SU-DHL-6 (cell line): Measurements from ENCODE around the gene GRIK4.

ENCODE experiments used
- H2AFZ ChIP-seq: fragments of 200-600 bp; sonication (generic); 2 replicates; pipeline ENCODE4 v1.6.1; 2014; ENCODE audit warnings: low read depth, mild to moderate bottlenecking, moderate library complexity, mixed read lengths, antibody characterized with exemption, low read length; ENCODE audit not compliant: severe bottlenecking
- H3F3A ChIP-seq: fragments of 200-600 bp; shearing (Covaris generic); 2 replicates; pipeline ENCODE4 v1.6.0; 2016; ENCODE audit warnings: antibody characterized with exemption, mild to moderate bottlenecking; ENCODE audit not compliant: insufficient read depth
- H3K27ac ChIP-seq: fragments of 200-600 bp; sonication (generic); 2 replicates; pipeline ENCODE4 v1.5.1; 2016; ENCODE audit warnings: low read depth, mild to moderate bottlenecking, low read length, moderate library complexity, mixed read lengths
- H3K27me3 ChIP-seq: fragments of 200-600 bp; sonication (generic), shearing (Covaris generic); 2 replicates; pipeline ENCODE4 v1.6.0; 2014; ENCODE audit warnings: mild to moderate bottlenecking, low read length
- H3K36me3 ChIP-seq: fragments of 200-600 bp; sonication (generic); 2 replicates; pipeline ENCODE4 v1.6.1; 2014; ENCODE audit warnings: mild to moderate bottlenecking, low read length, mixed read lengths
- H3K4me2 ChIP-seq: fragments of 300-600, 200-600 bp; shearing (Covaris generic), sonication (generic); 2 replicates; pipeline ENCODE4 v1.6.0; 2014; ENCODE audit warnings: low read length, low read depth, mild to moderate bottlenecking; ENCODE audit not compliant: poor library complexity, severe bottlenecking
- H3K4me3 ChIP-seq: fragments of 200-600 bp; sonication (generic); 2 replicates; pipeline ENCODE4 v1.5.1; 2014; ENCODE audit warnings: antibody characterized with exemption, low read length, mild to moderate bottlenecking, mixed read lengths; ENCODE audit not compliant: insufficient read depth, poor library complexity, severe bottlenecking
- H3K79me2 ChIP-seq: fragments of 200-600 bp; sonication (generic); 2 replicates; pipeline ENCODE4 v1.6.1; 2014; ENCODE audit warnings: mild to moderate bottlenecking, low read length, moderate library complexity; ENCODE audit not compliant: insufficient read depth
- H3K9ac ChIP-seq: fragments of 200-600 bp; sonication (generic); 2 replicates; pipeline ENCODE4 v1.7.0; 2014; ENCODE audit warnings: mild to moderate bottlenecking, low read length
- H3K9me2 ChIP-seq: fragments of 200-600 bp; sonication (generic); replicated peaks from 2 replicates; pipeline ENCODE4 v1.6.1; 2014; ENCODE audit warnings: low read length; ENCODE audit not compliant: insufficient read depth
- H3K9me3 ChIP-seq: fragments of 200-600 bp; sonication (generic); 2 replicates; pipeline ENCODE4 v1.6.1; 2014; ENCODE audit warnings: low read length, mixed read lengths; ENCODE audit not compliant: insufficient read depth
- H4K20me1 ChIP-seq: fragments of 200-600 bp; sonication (generic); 2 replicates; pipeline ENCODE4 v1.6.1; 2014; ENCODE audit warnings: low read depth, mild to moderate bottlenecking, antibody characterized with exemption, low read length, moderate library complexity, mixed read lengths
- EZH2phosphoT487 ChIP-seq: fragments of 200-600 bp; sonication (generic), shearing (Covaris generic); conservative IDR thresholded peaks from 2 replicates; pipeline ENCODE4 v1.6.1; 2018; ENCODE audit warnings: mild to moderate bottlenecking, antibody characterized with exemption, low read length, moderate library complexity, mixed read lengths
- TF ChIP-seq, protein P1 (sequence below): fragments of 200-600 bp; sonication (generic); IDR thresholded peaks from one replicate; pipeline ENCODE4 v1.5.1; 2017; ENCODE audit warnings: antibody characterized with exemption, mild to moderate bottlenecking, low read length, moderate library complexity; ENCODE audit not compliant: insufficient read depth, poor library complexity, severe bottlenecking

GRIK4 gene

DNA sequence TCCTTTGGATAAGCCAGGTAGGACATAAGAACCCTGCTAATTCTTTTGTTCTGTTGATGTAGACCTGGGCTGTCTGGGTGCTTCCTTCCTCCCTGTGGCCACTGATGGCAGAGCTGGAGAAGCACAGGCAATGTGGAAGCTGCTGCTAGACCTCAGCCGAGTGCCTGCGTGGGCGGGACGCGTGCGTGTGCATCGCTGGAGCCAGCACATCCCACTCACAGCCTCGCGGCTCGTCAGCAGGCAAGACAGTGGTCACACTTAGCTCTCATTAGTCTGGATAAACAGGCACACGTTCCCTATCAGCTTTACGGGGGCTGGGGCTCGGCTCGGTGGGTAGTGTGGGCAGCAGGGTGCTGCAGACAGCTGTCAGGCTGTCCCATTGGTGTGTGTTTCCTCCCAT, 155.7 kb downstream of the GRIK4 start:
- H3K36me3 ChIP-seq = no peaks in the 10 kb centered on the region
- H3K9me3 ChIP-seq = no peaks in the 10 kb centered on the region
- no peaks in the 10 kb centered on the region for H3K79me2 ChIP-seq
- no peaks in the 10 kb centered on the region for H4K20me1 ChIP-seq
- no peak overlapping the region for H3K9ac ChIP-seq
- H3K4me2 ChIP-seq = no peak overlapping the region
- H2AFZ ChIP-seq = no peak overlapping the region
- no peaks in the 10 kb centered on the region for H3F3A ChIP-seq
- no peak overlapping the region for H3K4me3 ChIP-seq
- H3K27me3 ChIP-seq = no peaks in the 10 kb centered on the region
- no peak for TF ChIP-seq EZH2phosphoT487
- TF ChIP-seq, protein P1, sequence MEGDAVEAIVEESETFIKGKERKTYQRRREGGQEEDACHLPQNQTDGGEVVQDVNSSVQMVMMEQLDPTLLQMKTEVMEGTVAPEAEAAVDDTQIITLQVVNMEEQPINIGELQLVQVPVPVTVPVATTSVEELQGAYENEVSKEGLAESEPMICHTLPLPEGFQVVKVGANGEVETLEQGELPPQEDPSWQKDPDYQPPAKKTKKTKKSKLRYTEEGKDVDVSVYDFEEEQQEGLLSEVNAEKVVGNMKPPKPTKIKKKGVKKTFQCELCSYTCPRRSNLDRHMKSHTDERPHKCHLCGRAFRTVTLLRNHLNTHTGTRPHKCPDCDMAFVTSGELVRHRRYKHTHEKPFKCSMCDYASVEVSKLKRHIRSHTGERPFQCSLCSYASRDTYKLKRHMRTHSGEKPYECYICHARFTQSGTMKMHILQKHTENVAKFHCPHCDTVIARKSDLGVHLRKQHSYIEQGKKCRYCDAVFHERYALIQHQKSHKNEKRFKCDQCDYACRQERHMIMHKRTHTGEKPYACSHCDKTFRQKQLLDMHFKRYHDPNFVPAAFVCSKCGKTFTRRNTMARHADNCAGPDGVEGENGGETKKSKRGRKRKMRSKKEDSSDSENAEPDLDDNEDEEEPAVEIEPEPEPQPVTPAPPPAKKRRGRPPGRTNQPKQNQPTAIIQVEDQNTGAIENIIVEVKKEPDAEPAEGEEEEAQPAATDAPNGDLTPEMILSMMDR = no peak
- H3K9me2 ChIP-seq = no peaks in the 10 kb centered on the region
- no peak overlapping the region for H3K27ac ChIP-seq

DNA sequence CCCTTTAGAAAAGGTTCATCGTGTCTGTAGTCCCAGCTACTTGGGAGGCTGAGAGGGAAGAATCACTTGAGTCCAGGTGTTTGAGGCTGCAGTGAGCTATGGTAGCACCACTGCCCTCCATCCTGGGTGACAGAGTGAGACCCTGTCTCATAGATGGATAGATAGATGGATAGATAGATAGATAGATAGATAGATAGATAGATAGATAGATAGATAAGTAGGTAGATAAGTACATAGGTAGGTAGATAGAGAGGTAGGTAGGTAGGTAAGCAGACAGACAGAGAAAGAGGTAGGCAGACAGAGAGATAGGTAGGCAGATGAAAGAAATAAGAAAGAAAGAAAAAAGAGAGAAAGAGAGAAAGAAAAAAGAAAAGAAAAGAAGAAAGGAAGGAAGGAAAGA, 156.4 kb downstream of the GRIK4 start:
- H3K79me2 ChIP-seq = no peaks in the 10 kb centered on the region
- no peak overlapping the region for H3K4me3 ChIP-seq
- no peak overlapping the region for H3K9ac ChIP-seq
- no peak overlapping the region for H3K27ac ChIP-seq
- no peaks in the 10 kb centered on the region for H3K9me3 ChIP-seq
- H4K20me1 ChIP-seq = no peaks in the 10 kb centered on the region
- H3K4me2 ChIP-seq = no peak overlapping the region
- no peak overlapping the region for H2AFZ ChIP-seq
- H3F3A ChIP-seq = no peaks in the 10 kb centered on the region
- TF ChIP-seq, protein P1 = no peak
- no peak for TF ChIP-seq EZH2phosphoT487
- no peaks in the 10 kb centered on the region for H3K9me2 ChIP-seq
- no peaks in the 10 kb centered on the region for H3K36me3 ChIP-seq
- no peaks in the 10 kb centered on the region for H3K27me3 ChIP-seq

DNA sequence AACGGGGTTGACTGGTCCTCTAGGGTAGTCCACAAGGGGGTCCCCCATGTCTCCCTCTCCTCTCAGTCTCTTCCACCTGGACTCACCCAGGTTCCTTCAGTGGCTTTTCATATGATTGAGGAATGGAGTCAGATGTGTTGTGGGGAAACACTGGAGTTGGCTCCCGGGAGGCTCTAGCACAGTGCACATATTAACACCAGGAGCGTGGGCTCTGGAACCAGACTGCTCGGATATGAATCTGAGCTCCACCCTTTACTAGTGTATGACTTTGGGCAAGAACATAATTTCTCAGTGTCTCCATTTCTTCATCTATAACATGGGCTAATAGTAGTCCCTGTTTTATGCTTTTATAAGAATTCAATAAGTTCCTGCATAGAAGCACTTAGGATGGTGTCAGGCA, 157.0 kb downstream of the GRIK4 start:
- H2AFZ ChIP-seq = no peak overlapping the region
- no peaks in the 10 kb centered on the region for H3K9me2 ChIP-seq
- TF ChIP-seq, protein P1 = no peak
- no peak for TF ChIP-seq EZH2phosphoT487
- H3K4me3 ChIP-seq = no peak overlapping the region
- H3K9ac ChIP-seq = no peak overlapping the region
- H3F3A ChIP-seq = no peaks in the 10 kb centered on the region
- no peaks in the 10 kb centered on the region for H4K20me1 ChIP-seq
- no peaks in the 10 kb centered on the region for H3K27me3 ChIP-seq
- H3K36me3 ChIP-seq = no peaks in the 10 kb centered on the region
- H3K9me3 ChIP-seq = no peaks in the 10 kb centered on the region
- no peaks in the 10 kb centered on the region for H3K79me2 ChIP-seq
- H3K4me2 ChIP-seq = no peak overlapping the region
- no peak overlapping the region for H3K27ac ChIP-seq

DNA sequence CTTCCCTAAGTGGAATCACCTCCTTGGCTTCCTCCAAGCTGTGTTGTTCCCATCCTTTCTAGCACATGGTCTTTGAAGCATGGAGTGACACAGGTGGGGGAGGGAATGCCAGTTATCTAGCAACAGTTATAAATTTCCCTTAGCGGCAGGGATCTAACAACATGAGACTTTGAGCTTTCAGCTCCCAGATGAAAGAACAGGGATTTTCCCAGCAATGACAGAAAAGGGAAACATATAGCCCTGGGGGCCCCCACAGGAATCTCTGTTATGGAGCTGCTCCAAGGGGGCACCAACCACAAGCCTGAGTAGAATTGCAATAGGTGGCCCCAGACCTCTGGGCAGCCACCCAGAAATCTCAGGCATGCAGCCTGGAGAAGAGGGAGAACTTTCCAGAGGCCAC, 163.0 kb downstream of the GRIK4 start:
- Histone ChIP-seq H3K4me2 (no peak overlapping the region), H3K9ac (no peak overlapping the region), H4K20me1 (no peaks in the 10 kb centered on the region), H3F3A (no peaks in the 10 kb centered on the region), H3K36me3 (no peaks in the 10 kb centered on the region), H3K9me3 (no peaks in the 10 kb centered on the region), H3K9me2 (no peaks in the 10 kb centered on the region), H2AFZ (no peak overlapping the region), H3K27ac (no peak overlapping the region), H3K79me2 (no peaks in the 10 kb centered on the region), H3K4me3 (no peak overlapping the region), H3K27me3 (no peaks in the 10 kb centered on the region)
- no peak for TF ChIP-seq EZH2phosphoT487
- TF ChIP-seq, protein P1 = no peak
